HG03025 (cell line): Measurements from ENCODE around the gene PDSS2.
"Not testable (repeated sequence)": the region's sequence is repeated elsewhere in the genome, so short reads cannot be mapped to it uniquely, and the experiment has no call there.

Experiments used
- ATAC-seq: cut with Tn5 transposase; IDR thresholded peaks from one replicate; pipeline ENCODE4 v1.9.1; 2021; ENCODE audit warnings: mild to moderate bottlenecking, moderate library complexity; ENCODE audit not compliant: unreplicated experiment, low FRiP score

Gene PDSS2

GRCh38 chr6:107374264-107374663 is 85.1 kb downstream of the PDSS2 start:
- no peak for ATAC-seq

GRCh38 chr6:107369493-107369892 is 89.9 kb downstream of the PDSS2 start:
- ATAC-seq: no peak

GRCh38 chr6:107368471-107368870 is 90.9 kb downstream of the PDSS2 start:
- no peak for ATAC-seq

GRCh38 chr6:107364173-107364572 is 95.2 kb downstream of the PDSS2 start:
- not testable (repeated sequence) for ATAC-seq

- ATAC-seq: no peak
Observed at GRCh38 chr6:107361753-107362604, 97.4 kb downstream of the PDSS2 start.

- ATAC-seq: no peak
Observed at GRCh38 chr6:107360476-107360875, 98.9 kb downstream of the PDSS2 start.

GRCh38 chr6:107357842-107358241 is 101.5 kb downstream of the PDSS2 start:
- no peak for ATAC-seq

GRCh38 chr6:107357031-107357430 is 102.3 kb downstream of the PDSS2 start:
- ATAC-seq: no peak

- ATAC-seq: no peak
Observed at GRCh38 chr6:107355659-107356058, 103.7 kb downstream of the PDSS2 start.

- no peak for ATAC-seq
Observed at GRCh38 chr6:107354451-107354850, 104.9 kb downstream of the PDSS2 start.

- no peak for ATAC-seq
Observed at GRCh38 chr6:107353773-107354382, 105.5 kb downstream of the PDSS2 start.

- ATAC-seq: no peak
Observed at GRCh38 chr6:107348224-107348623, 111.1 kb downstream of the PDSS2 start.

- ATAC-seq: no peak
Observed at GRCh38 chr6:107345393-107345792, 114.0 kb downstream of the PDSS2 start.

GRCh38 chr6:107344981-107345380 is 114.4 kb downstream of the PDSS2 start:
- ATAC-seq: no peak

GRCh38 chr6:107344383-107344782 is 115.0 kb downstream of the PDSS2 start:
- ATAC-seq: no peak

GRCh38 chr6:107342144-107342543 is 117.2 kb downstream of the PDSS2 start:
- ATAC-seq: no peak

GRCh38 chr6:107340881-107341280 is 118.5 kb downstream of the PDSS2 start:
- no peak for ATAC-seq

GRCh38 chr6:107337191-107337741 is 122.1 kb downstream of the PDSS2 start:
- no peak for ATAC-seq

GRCh38 chr6:107334026-107334425 is 125.3 kb downstream of the PDSS2 start:
- ATAC-seq: no peak

GRCh38 chr6:107333491-107333890 is 125.9 kb downstream of the PDSS2 start:
- ATAC-seq: no peak
